ENCODE results near the gene ARL6IP4. TPM values are rescaled to one million over a fixed set of nuclear protein-coding genes. Genes with fewer than 3 reads are reported as not detected.

The ARL6IP4 gene
- total RNA-seq, 1 donor from 2014 or later = 130 TPM

DNA sequence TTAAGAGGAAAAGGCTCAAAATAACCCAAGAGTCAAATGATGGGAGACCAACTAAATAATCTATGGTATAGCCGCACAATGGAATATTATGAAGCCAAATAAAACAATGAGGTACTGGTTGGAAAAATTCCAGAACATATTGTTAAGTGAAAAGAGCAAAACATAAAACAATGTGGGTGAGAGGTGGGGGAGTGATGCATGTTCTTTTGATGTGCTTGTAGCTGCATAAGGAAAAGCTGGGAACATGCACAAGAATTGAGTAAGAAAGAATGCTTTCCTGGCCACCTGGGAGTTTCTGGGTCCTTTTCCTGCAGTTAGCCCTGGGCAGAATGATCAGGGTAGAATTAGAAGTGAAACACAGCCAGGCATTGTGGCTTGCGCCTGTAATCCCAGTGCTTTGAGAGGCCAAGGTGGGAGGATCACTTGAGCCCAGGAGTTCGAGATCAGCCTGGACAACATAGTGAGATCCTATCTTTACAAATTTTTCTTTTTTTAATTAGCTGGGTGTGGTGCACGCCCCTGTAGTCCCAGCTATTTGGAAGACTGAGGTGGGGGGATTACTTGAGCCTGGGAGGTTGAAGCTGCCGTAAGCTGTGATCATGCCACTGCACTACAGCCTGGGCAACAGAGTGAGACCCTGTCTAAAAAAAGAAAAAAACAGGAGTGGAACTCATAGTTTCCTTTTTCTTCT lies 22.1 kb upstream of the ARL6IP4 start:
- no peak for DNase-seq (ENCODE audit: low spot score)

DNA sequence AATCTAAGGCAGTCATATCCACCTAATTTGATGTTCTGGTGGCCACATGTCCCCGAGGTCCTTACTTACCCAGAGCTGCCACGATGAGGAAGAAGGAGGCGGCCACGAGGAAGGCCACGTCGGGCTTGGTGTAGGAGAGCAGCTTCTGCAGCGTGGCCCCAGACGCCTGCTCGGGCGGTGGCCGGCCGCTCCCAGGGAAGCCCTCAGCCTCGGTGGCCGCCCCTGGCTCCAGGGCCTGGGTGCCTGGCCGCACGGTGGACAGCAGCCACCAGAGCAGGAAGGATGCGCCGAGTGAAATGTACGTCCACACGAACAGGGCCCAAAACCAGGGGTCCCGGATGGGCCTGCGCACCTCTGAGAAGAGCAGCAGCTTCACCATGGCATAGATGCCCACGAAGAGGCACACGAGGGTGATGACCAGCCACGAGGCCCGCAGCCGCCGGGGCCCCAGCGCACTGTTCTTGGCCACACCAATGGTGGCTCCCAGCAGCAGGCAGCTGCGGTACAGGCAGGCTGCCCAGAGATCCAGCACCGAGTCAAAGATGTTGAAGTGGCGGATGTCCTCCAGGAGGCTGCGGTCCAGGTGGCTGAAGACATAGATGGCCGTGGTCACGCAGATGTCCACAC lies 20.8 kb upstream of the ARL6IP4 start:
- DNase-seq (ENCODE audit: low spot score) = no peak

DNA sequence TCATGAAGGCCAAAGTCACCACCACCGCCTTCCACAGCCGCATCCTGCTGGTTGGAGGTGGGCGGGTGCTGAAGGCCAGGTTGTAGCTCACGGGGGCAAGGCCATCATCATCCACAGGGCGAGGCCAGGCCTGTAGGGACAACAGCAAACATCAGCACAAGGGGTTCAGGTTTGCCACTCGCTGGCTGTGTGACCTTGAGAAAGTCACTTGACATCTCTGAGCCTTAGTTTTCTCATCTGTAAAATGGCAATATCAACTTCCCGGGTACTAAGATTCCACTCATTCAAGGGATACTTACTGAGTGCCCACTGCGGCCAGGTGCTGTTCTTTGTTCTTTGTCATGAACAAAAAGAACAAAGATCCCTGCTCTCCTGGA lies 20.3 kb upstream of the ARL6IP4 start:
- DNase-seq (ENCODE audit: low spot score) = no peak

DNA sequence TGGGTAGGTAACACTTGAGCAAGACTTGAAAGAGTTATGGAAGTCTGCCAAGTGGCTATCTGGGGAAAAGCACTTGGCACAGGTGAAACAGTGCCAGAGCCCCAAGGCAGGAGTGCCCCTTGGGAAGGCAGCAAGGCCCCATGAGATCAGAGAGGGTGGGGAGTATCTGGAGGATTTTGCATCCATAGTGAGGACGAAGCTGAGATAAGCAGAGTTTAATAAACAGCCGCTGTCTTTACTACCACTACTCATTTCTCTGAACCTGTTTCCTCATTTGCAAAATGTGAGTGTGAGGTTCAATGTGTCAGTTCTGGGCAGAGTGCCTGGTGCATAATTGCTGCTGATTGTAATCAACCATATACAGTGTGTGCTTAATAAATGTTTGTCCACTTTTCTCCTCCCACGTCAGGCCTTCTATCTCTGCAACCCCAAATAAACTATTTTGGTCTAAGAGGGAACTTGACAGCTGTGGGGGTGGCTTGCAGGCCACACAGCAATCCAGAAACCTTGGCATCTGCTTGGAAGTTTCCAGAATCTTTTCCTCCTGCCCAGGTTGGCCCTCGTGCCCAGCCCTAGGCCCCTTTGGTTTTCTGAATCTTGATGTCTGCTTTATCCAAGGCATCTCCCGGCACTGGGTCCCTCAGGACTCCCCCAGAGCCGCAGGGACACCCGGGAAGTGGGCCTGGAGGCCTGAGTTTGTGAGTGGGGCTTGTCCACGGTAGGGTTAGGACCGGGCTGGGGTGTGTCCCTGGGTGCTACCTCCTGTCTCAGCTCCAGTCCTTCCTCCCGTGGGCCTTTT lies 18.8 kb upstream of the ARL6IP4 start:
- no peak for DNase-seq (ENCODE audit: low spot score)

DNA sequence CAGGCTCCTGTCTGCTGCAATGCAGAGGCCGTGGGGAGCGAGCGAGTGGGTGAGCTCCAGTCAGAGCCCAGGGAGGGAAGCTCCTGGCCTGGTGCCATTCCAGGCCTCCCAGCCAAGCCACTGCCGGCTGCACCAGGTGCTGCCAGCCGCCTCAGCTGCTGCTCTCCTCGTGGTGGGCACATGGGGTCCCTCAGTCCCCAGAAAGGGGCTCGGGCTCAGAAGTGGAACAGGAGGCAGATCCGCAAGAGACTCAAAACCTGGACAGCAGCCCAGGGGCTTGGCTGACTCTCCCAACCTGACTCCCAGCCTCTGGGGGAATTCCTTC lies 16.6 kb upstream of the ARL6IP4 start:
- no peak for DNase-seq (ENCODE audit: low spot score)

DNA sequence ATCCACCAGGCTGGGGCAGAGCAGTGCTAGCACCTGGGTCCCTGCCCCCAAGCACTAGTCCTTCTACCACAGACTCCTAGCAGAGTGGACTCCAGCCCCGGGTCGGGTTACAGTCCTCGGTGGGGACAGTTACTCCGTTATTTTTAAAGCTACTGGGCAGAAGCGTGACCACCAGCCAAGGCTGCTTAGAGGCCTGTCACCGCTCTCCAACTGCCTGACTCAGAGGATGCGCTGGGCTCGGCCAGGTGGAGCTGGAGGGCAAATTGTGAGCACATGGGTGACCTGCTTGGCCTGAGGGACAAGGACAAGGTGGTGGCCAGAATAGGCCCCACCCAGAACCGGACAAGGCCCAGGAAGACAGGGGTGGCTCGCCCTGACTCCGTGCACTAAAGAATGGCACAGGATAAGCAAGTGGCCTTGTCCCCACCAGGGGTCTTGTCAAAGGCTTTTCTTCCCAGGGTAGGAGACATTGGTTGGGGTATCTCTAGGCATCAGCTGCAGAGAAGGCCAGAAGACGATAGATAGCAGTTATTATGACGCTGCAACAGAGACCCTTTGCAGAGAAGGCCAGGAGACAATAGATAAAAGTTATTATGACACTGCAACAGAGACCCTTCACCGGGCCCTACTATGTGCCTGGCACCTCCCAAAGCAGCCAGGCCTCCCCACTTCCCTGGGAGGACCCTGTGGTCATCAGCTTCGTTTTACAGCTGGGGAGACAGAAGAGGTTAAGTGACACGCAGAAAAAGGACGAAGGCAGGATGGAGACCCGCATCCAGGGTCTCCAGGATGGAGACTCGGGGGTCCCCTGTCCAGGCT lies 15.8 kb upstream of the ARL6IP4 start:
- no peak for DNase-seq (ENCODE audit: low spot score)

DNA sequence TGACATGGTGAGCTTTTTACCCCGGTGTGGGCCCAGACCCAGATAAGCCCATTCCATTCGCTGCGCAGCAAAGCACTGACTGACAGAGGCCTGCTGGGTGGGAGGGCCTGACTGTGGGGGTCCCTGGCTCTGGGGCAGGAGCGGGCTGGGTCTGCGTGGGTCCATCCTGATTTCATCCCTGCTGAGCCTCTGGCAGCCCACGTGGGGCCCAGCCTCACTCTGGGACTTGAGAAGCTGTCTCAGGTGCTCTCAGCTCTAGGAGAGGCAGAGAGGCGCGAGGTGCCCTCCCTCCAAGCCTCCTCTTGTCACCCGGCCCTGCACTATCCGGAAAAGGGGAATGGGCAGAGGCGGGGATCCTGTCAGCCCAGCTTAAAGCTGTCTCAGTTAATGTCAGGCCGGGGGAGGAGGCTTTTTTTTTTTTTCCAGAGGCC lies 15.1 kb upstream of the ARL6IP4 start:
- DNase-seq (ENCODE audit: low spot score) = no peak

DNA sequence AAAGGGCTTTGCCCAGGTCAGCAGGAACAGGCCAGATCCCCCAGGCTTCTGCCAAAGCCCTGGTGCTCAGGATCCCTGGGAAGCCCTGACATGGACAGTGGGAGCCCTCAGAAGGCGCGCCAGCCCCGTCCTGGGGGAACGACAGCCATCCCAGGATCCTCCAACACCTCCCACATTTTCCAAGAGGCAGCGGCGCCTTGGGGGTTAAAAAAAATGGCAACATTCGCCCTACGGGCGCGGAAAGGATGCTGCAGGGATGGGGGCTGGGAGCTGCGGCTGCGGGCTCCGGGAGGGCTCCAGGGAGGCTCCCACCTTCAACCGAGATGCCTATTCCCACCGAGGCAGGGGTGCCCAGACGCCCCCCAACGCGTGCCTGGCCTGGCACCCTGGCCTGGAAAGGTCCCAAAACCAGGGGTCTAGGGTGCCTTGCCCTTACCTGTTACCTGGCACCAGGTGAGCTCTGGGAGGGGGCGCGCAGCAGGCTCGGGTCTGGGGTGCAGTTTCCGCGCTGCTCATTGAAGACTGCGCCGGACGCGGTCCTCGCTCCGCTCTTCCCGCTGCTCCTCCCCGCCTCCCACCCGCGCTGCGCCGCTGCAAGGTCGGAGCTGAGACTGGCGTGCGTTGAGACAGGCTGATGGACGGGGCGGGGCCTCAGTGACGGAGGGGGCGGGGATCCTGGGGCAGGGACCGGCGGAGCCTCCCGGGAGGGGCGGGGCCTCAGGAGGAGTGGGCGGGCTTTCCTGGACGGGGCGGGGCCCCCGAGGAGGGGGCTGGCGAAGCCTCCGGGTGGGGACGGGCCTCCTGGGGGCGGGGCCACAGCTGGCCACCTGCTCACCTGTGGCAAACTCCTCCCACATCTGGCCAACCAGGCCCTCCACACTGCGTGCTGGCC lies 14.4 kb upstream of the ARL6IP4 start, which contains the start of gene ABCB9:
Gene ABCB9 (minus strand): TSS at position 613 of the 892 bp plus-strand sequence. CDS start 6,228 bp downstream, outside the sequence.
- peak; percentile 95 for DNase-seq (ENCODE audit: low spot score)

DNA sequence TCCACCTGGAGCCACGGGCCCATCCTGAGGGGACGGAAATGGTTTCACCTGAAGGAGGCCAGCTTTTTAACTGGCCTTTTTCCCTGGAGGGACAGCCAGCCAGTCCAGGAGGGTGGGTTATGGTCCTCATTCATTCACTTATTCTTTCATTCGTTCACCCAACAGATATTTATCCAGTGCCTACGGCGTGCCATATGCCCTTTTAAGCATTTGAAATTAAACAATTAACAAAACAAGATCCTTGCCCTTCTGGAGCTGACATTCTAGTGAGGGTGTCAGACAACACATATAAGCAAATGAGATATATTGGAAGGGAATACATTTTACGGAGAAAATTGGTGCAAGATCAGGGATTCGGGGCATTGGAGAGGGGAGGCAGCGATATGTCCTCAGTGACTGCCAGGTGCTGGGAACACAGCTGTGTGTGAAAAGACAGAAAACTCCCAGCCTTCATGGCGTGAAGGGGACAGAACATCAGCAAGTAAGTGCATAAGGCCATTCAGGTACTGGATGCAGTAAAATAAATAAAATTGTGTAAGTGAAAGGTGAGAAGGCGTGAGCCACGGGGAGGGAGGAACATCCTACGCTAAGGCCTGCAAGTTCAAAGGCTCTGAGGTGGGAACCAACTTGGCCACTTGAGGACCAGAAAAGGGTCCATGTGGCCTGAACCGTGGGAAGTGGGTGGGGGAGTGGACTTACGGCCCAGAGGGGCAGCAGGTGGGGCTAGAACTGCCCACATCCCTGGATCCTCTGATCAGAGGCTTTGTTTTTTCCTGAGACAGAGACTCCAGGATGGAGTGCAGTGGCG lies 13.5 kb upstream of the ARL6IP4 start:
- DNase-seq (ENCODE audit: low spot score) = no peak

DNA sequence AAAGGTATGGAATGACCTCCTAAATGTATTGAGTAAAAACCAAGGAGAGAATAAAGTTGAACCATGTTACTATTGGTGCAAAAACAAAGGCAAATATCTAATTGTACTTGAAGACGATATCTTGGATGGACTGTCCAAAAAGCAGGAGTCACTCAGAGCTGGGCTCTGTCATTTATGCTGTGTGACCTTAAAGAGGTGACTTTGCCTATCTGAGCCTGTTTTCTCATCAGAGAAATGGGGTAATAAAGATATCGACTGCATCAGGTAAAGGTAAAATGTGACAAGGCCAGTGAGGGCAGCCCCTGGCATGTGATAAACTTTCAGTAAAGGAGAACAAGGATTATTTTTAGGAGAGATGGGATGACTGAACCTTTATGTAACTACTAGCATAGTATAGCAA lies 12.4 kb upstream of the ARL6IP4 start:
- DNase-seq (ENCODE audit: low spot score) = no peak

DNA sequence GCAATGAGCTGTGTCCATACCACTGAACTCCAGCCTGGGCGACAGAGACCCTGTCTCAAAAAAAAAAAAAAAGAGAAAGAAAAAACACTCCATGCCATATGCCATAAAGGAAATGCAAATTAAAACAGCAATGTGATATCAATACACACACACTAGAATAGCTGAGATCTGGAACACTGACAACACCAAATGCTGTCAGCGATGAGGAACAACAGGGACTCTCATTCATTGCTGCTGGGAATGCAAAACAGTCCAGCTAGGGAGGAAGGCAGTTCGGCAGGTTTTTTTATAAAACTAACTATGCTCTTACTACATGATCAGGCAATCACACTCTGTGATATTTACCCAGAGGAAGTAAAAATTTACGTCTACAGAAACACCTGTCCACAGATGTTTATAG lies 10.8 kb upstream of the ARL6IP4 start:
- no peak for DNase-seq (ENCODE audit: low spot score)

DNA sequence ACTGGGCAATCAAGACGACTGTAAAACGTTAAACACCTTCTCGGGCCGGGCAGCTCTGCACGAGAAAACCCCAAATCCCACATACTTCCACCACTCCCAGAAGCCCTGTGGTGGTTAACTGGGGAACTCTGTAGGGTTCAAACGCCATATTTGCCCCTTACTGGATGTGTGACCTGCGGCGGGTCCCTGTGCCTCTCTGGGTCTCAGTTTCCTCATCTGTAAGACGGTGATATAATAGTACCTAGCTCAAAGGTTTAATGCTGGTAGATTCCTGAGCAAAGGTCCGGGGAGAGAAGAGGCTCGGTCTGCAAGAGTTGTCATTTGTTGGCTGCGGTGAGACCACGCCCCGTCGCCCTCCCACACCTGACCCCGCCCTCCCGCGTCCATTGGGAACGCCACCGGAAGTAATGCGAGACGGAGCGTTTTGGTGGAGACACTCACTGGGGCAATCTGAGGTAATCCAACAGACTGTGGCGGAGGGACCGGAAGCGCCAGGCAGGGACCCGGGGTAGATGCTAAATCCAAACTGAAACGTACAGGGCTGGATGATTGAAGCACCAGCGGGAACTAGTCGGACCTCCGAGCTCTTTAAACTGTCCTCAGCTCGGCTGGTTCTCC lies 6.1 kb upstream of the ARL6IP4 start:
- peak; percentile 99 for DNase-seq (ENCODE audit: low spot score)

DNA sequence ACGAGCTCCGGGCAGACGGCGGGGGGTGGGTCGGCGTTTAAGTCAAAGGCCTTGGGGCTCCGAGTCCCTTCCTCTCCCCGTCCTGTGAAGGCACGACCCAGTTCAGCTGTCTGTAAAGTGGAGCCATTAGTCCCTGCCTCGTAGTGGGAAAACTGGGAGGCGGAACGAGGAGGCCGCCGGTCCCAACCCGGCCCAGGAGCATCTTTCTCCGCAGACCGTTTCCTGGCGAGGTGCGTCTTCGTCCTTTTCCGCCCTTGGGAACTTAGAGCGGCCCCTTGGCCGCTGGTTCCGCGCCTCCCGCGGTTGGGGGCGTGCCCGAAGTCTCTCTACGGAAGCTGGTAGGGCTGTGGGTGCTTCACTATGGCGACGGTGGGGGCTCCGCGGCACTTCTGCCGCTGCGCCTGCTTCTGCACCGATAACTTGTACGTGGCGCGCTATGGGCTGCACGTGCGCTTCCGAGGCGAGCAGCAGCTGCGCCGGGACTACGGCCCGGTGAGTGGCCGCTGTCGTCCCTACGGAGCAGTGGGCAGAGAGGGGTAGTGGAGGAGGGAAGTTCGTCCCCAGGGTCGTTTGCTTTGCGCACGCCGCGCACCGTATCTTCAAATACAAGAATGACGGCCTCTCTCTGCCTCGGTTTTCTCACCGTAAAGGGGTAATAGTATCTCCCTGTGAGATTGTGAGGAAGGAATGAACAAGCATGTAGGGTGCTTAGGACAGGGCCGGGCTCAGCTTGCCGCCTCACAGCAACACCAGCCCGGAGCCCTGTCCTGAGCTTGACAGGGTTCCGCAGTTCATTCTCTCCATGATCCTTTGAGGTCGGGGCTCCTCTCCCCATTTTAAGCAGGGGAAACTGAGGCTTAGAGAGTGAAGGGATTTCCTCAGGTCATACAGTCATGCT lies 5.3 kb upstream of the ARL6IP4 start, which contains the start of gene OGFOD2:
Gene OGFOD2 (plus strand): TSS at position 353 of the 898 bp plus-strand sequence. CDS start 8 bp downstream, at position 361.
- peak; percentile 93 for DNase-seq (ENCODE audit: low spot score)

DNA sequence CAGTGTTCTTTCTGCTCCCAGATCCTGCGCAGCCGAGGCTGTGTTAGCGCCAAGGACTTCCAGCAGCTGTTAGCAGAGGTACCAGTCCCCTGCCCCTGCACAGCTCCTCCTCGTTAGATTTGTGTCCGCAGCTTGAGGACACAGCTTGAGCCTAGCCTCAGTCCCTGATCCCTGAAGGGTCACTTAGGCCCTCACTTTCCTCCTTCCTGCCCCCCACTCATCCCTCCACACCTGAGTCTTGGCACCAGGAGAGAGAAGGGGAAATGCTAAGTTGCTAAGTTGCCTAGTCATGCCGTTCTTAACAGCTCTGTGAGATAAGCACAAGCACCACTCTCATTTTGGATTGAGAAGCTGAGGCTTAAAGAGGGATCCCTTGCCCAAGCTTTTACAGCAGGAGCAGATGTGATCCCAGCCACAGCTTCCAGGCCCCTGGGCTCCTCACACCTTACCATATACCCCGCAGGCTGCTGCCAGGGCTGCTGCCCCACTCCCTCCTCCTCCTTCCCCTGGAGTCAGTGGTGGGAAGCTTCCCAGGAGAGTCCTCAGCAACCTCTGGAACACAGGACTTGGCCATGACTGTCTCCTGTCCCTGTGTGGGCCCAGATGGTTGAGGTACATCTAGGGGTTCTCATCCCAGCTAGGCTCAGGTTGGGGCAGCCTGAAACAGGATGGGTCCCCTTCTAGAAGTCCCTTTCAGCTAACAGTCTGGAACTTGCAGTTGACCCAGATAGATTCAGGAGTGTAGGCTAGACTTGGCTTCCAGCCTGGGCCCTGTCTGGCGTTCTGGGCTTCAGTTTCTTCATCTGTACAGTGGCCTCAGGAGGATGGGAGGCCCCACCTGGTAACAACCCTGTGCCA lies 4.5 kb upstream of the ARL6IP4 start:
- no peak for DNase-seq (ENCODE audit: low spot score)

DNA sequence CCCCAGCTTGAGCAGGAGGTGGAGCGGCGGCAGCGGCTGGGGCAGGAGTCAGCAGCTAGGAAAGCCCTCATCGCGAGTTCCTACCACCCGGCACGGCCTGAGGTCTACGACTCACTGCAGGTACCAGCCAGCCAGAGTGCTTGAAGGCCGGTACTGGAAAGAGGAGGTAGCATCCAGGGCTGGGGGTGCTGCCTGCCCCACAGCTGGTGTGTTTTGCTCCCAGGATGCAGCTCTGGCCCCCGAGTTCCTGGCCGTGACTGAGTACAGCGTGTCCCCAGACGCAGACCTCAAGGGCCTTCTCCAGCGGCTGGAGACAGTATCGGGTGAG lies 3.9 kb upstream of the ARL6IP4 start:
- DNase-seq (ENCODE audit: low spot score) = no peak

DNA sequence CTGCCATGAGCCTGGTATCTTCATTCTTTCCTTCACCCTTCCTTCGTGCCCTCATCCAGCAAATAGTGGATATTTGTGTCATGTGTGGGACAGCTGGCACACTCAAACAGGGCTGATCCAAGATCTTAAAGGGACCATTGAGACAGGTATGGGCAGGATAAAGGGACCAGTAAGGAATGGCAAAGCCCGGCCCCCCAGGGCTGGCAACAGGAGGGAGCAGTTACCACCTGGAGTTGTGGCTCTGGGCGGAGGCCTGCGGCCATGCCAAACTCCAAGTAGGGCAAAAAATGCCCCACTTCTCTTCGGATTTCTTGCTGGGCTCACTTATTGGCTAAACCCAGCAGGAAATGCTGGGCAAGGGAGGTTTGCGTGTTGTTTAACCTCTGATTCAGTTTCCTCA lies 3.3 kb upstream of the ARL6IP4 start:
- no peak for DNase-seq (ENCODE audit: low spot score)

DNA sequence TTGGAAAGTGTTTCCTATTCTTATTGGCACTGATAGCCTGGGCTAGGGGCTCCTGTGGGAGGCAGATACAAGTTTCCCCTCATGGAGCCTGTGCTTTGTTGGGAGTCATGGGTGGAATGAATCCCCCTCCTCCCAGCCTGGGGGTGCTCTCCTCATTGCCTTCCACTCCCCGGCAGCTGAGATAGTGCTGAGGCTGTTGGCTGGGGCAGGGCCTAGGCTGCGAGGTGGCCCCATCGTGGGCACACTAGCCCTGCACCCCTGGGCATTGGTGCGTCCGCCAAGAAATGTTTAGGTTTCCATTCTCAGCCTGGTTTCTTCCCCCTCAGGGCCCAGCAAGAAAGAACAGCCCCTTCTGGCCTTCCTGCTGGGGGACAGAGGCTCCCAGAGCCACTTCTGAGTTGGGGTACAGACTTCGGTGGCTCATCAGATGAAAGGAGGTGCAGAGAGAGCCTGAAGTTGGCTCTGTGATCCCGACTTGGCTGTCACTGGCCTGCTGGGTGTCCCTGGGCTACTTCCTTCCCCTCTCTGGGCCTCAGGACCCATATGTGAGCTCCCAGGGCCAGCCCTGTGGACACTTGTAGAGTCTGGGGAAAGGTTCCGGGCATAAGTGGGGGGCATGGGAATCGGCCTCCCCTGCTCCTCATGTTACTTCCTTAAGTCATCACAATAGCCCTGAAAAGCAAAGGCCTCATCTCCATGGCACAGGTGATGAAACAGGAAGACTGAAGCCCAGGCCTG lies 2.7 kb upstream of the ARL6IP4 start:
- DNase-seq (ENCODE audit: low spot score) = no peak

Data from ureter (tissue), 1 donor.